ENCODE data around the gene ZNF618. TPM values are rescaled to one million over a fixed set of nuclear protein-coding genes. Genes with fewer than 3 reads are reported as not detected.

The ZNF618 gene
- total RNA-seq, 2 donors from 2014 or later, result 1.4 to 3.0 TPM

GRCh38 chr9:113863345-113863744 lies 12.8 kb upstream of the ZNF618 start:
- H3K27me3 ChIP-seq, result no peaks in the 10 kb centered on the region
- H3K4me3 ChIP-seq, result no peak overlapping the region
- no peak for DNase-seq (ENCODE audit: low spot score)
- H3K9me3 ChIP-seq, result no peaks in the 10 kb centered on the region
- H3K4me1 ChIP-seq, result no peaks in the 10 kb centered on the region
- no peak overlapping the region for H3K27ac ChIP-seq
- no peak for TF ChIP-seq CTCF (IDR thresholded peaks at IDR 0.05)
- no peaks in the 10 kb centered on the region for H3K36me3 ChIP-seq

GRCh38 chr9:113868501-113868900 lies 7.6 kb upstream of the ZNF618 start:
- no peak for TF ChIP-seq CTCF (IDR thresholded peaks at IDR 0.05)
- H3K36me3 ChIP-seq, result no peaks in the 10 kb centered on the region
- DNase-seq (ENCODE audit: low spot score), result no peak
- H3K9me3 ChIP-seq, result no peaks in the 10 kb centered on the region
- no peaks in the 10 kb centered on the region for H3K27me3 ChIP-seq
- no peaks in the 10 kb centered on the region for H3K4me1 ChIP-seq
- no peak overlapping the region for H3K4me3 ChIP-seq
- no peak overlapping the region for H3K27ac ChIP-seq

GRCh38 chr9:113872485-113873143 lies 3.5 kb upstream of the ZNF618 start:
- no peak overlapping the region for H3K4me3 ChIP-seq
- H3K4me1 ChIP-seq, result no peaks in the 10 kb centered on the region
- no peak overlapping the region for H3K27ac ChIP-seq
- no peak for DNase-seq (ENCODE audit: low spot score)
- no peak for TF ChIP-seq CTCF (IDR thresholded peaks at IDR 0.05)
- no peaks in the 10 kb centered on the region for H3K36me3 ChIP-seq
- H3K9me3 ChIP-seq, result no peaks in the 10 kb centered on the region
- H3K27me3 ChIP-seq, result no peaks in the 10 kb centered on the region

- DNase-seq (ENCODE audit: low spot score), result no peak
- no peak for TF ChIP-seq CTCF (IDR thresholded peaks at IDR 0.05)
- Histone ChIP-seq H3K36me3 (no peaks in the 10 kb centered on the region), H3K4me1 (no peaks in the 10 kb centered on the region), H3K4me3 (no peak overlapping the region), H3K27me3 (no peaks in the 10 kb centered on the region), H3K27ac (no peak overlapping the region), H3K9me3 (no peaks in the 10 kb centered on the region)
Observed at GRCh38 chr9:113873446-113873845, 2.7 kb upstream of the ZNF618 start.

GRCh38 chr9:113873926-113874325 lies 2.2 kb upstream of the ZNF618 start:
- H3K4me3 ChIP-seq, result no peak overlapping the region
- H3K36me3 ChIP-seq, result no peaks in the 10 kb centered on the region
- no peaks in the 10 kb centered on the region for H3K4me1 ChIP-seq
- no peaks in the 10 kb centered on the region for H3K27me3 ChIP-seq
- TF ChIP-seq CTCF (IDR thresholded peaks at IDR 0.05), result no peak
- H3K27ac ChIP-seq, result no peak overlapping the region
- DNase-seq (ENCODE audit: low spot score), result no peak
- H3K9me3 ChIP-seq, result no peaks in the 10 kb centered on the region
